ENCODE measurements around the gene NIT1. TPM values are rescaled to one million over a fixed set of nuclear protein-coding genes. Genes with fewer than 3 reads are reported as not detected.

Gene NIT1
- total RNA-seq, 1 donor from 2014 or later: 43.6 TPM

GRCh38 chr1:161140755-161141400 is 23.0 kb downstream of the NIT1 start:
- no peaks in the 10 kb centered on the region for H3K9me3 ChIP-seq
- DNase-seq: no peak
- H3K4me3 ChIP-seq: no peak overlapping the region
- intact Hi-C loops (cut with DNase I): no loop called here
- TF ChIP-seq, protein P1, sequence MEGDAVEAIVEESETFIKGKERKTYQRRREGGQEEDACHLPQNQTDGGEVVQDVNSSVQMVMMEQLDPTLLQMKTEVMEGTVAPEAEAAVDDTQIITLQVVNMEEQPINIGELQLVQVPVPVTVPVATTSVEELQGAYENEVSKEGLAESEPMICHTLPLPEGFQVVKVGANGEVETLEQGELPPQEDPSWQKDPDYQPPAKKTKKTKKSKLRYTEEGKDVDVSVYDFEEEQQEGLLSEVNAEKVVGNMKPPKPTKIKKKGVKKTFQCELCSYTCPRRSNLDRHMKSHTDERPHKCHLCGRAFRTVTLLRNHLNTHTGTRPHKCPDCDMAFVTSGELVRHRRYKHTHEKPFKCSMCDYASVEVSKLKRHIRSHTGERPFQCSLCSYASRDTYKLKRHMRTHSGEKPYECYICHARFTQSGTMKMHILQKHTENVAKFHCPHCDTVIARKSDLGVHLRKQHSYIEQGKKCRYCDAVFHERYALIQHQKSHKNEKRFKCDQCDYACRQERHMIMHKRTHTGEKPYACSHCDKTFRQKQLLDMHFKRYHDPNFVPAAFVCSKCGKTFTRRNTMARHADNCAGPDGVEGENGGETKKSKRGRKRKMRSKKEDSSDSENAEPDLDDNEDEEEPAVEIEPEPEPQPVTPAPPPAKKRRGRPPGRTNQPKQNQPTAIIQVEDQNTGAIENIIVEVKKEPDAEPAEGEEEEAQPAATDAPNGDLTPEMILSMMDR (IDR thresholded peaks at IDR 0.05): no peak
- H3K27ac ChIP-seq: no peak overlapping the region
- no peak for ATAC-seq
- H3K27me3 ChIP-seq (ENCODE audit: low read depth): no peaks in the 10 kb centered on the region
- H3K36me3 ChIP-seq: no peaks in the 10 kb centered on the region
- H3K4me1 ChIP-seq: peaks cover 28% of the 10 kb centered on the region

DNA sequence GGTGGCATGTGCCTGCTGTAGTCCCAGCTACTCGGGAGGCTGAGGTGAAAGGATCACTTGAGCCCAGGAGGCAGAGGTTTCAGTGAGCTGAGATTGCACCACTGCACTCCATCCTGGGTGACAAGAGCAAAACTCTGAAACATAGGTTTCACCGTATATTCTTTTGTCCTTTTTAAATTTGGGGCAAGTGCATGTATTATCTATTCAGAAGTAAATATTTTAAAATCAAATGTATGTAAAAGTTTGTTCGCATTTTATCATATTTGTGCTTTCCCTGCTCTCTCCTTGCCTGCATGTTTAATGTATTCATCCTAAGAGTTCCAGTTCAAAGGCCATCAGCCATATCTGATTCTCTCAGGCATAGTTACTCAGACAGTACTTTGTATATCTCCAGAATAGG is 27.9 kb downstream of the NIT1 start:
- TF ChIP-seq, protein P1 (IDR thresholded peaks at IDR 0.05): no peak
- no peak for ATAC-seq

GRCh38 chr1:161153176-161153575 is 35.3 kb downstream of the NIT1 start:
- no peak for ATAC-seq
- H3K9me3 ChIP-seq: no peaks in the 10 kb centered on the region
- DNase-seq: no peak
- intact Hi-C loops (cut with DNase I): no loop called here
- H3K27ac ChIP-seq: peak overlapping the region; percentile 91
- H3K4me1 ChIP-seq: peaks cover 15% of the 10 kb centered on the region
- H3K36me3 ChIP-seq: peaks cover 16% of the 10 kb centered on the region
- peak overlapping the region; percentile 80 for H3K4me3 ChIP-seq
- H3K27me3 ChIP-seq (ENCODE audit: low read depth): no peaks in the 10 kb centered on the region
- TF ChIP-seq, protein P1 (IDR thresholded peaks at IDR 0.05): no peak

More for the DNA sequence above, 27.9 kb downstream of the NIT1 start:
- no peaks in the 10 kb centered on the region for H3K36me3 ChIP-seq
- H3K4me1 ChIP-seq: no peaks in the 10 kb centered on the region
- H3K9me3 ChIP-seq: no peaks in the 10 kb centered on the region
- no peak for DNase-seq
- H3K4me3 ChIP-seq: no peak overlapping the region
- H3K27me3 ChIP-seq (ENCODE audit: low read depth): no peaks in the 10 kb centered on the region
- no peak overlapping the region for H3K27ac ChIP-seq
- intact Hi-C loops (cut with DNase I): no loop called here

DNA sequence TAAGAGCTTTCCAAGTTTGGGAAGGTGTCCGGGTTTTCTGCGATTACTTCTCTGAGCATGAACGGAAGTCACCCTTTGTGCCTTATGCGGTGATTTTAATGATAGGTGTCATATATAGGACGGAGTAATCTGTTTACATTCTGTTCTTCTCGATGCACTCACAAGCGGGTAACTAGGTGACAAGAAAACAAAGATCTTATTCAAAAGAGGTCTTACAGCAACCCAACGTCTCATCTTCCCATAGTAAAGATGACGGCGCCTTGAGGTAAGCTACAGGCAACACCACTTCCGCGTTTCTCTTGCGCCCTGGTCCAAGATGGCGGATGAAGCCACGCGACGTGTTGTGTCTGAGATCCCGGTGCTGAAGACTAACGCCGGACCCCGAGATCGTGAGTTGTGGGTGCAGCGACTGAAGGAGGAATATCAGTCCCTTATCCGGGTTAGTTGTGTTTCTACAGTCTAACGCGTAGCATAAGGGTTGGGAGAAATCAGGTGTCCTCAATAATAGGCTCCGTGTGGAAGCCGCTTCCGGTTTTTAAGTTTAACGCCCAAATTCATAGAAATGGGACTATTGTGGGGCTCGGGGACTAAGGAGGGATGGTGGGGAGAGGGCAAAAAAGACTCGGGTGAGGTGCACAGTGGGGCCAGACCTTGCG is 35.9 kb downstream of the NIT1 start, which contains the start of gene UFC1:
TSS of gene UFC1 (plus strand) at position 297 of the 656 bp plus-strand sequence. CDS start at position 317, 20 bp downstream.
- DNase-seq (peak; percentile 89), ATAC-seq (peak; percentile 93 to 98)
- TF ChIP-seq, protein P1 (IDR thresholded peaks at IDR 0.05): no peak
- no peaks in the 10 kb centered on the region for H3K27me3 ChIP-seq (ENCODE audit: low read depth)
- peak within 1 kb of the TSS; percentile 91 for H3K27ac ChIP-seq
- peaks cover 22% of the 10 kb centered on the region for H3K4me1 ChIP-seq
- H3K4me3 ChIP-seq: peak within 1 kb of the TSS; percentile 80
- H3K9me3 ChIP-seq: no peaks in the 10 kb centered on the region
- intact Hi-C loops (cut with DNase I): no loop called here
- H3K36me3 ChIP-seq: peaks cover 20% of the 10 kb centered on the region

- no peak for DNase-seq
- intact Hi-C loops (cut with DNase I): no loop called here
These were observed 40.0 kb downstream of the NIT1 start for GRCh38 chr1:161157867-161158266.

More at GRCh38 chr1:161157867-161158266, 40.0 kb downstream of the NIT1 start:
- TF ChIP-seq, protein P1 (IDR thresholded peaks at IDR 0.05): no peak
- Histone ChIP-seq H3K27ac (no peak overlapping the region), H3K27me3 (ENCODE audit: low read depth) (no peaks in the 10 kb centered on the region), H3K36me3 (peaks cover 40% of the 10 kb centered on the region), H3K4me1 (peaks cover 48% of the 10 kb centered on the region), H3K4me3 (no peak overlapping the region), H3K9me3 (no peaks in the 10 kb centered on the region)
- ATAC-seq: no peak

Measured in lower lobe of right lung (tissue), 2 donors.